ENCODE measurements around the gene BAG2. TPM values are rescaled to one million over a fixed set of nuclear protein-coding genes. Genes with fewer than 3 reads are reported as not detected.
A peak's percentile ranks its signal among the peaks of the same experiment; 100 is the strongest.

The BAG2 gene
- polyA plus RNA-seq, 1 donor (not counting 4 experiments of a cell fraction or from before 2014, with no cell fraction given): 1.6 TPM

GRCh38 chr6:57174511-57174907, 2.4 kb downstream of the BAG2 start:
- Histone ChIP-seq H3K9me1 (ENCODE audit: control insufficient read depth, extremely low read depth, insufficient read depth, low read length) (no peaks in the 10 kb centered on the region), H3K36me3 (ENCODE audit: control insufficient read depth in 2 of 2, extremely low read depth in 1 of 2, insufficient read depth in 2 of 2, low read length in 2 of 2) (peaks cover 0 to 2% of the 10 kb centered on the region in 2 experiments), H3K27me3 (ENCODE audit: control insufficient read depth, extremely low read depth, insufficient read depth, low read length) (no peaks in the 10 kb centered on the region), H3K4me1 (ENCODE audit: control insufficient read depth, extremely low read depth, insufficient read depth, low read length) (peaks cover 14% of the 10 kb centered on the region), H4K20me1 (ENCODE audit: control insufficient read depth, extremely low read depth, insufficient read depth, low read length) (no peaks in the 10 kb centered on the region), H3K79me2 (ENCODE audit: control insufficient read depth, insufficient read depth, low read length) (peaks cover 2% of the 10 kb centered on the region), H2AFZ (ENCODE audit: control insufficient read depth, low read length) (no peak overlapping the region), H3K9me3 (ENCODE audit: control insufficient read depth, low read depth, low read length) (no peaks in the 10 kb centered on the region), H3K9ac (ENCODE audit: control insufficient read depth, extremely low read depth, insufficient read depth, low read length) (no peak overlapping the region), H3K4me3 (ENCODE audit: control insufficient read depth in 2 of 3, extremely low read depth in 1 of 3, insufficient read depth in 2 of 3, low read depth in 1 of 3, low read length in 3 of 3) (no peak overlapping the region), H3K27ac (ENCODE audit: control insufficient read depth, insufficient read depth, low read length) (no peak overlapping the region), H3K4me2 (ENCODE audit: control insufficient read depth, extremely low read depth, insufficient read depth, low read depth, low read length) (peak overlapping the region; percentile 88)
- DNase-seq (ENCODE audit: low read depth, low spot score) (no peak), FAIRE-seq (no peak)
- dilution Hi-C loops (cut with MboI; ENCODE audit: extremely low pct_ligation_motif_present, low sequenced_read_pairs): no loop called here
- no peak for TF ChIP-seq EZH2 (IDR thresholded peaks at IDR 0.05; ENCODE audit: low read length)
- no peak for TF ChIP-seq CTCF (optimal IDR thresholded peaks at IDR 0.05 in 1 of 3, IDR thresholded peaks at IDR 0.05 in 1 of 3, conservative IDR thresholded peaks at IDR 0.05 in 1 of 3; ENCODE audit: extremely low read depth in 1 of 3, insufficient read depth in 2 of 3, low read length in 3 of 3)

- DNase-seq (ENCODE audit: low read depth, low spot score) (no peak), FAIRE-seq (no peak)
- Histone ChIP-seq H3K4me2 (ENCODE audit: control insufficient read depth, extremely low read depth, insufficient read depth, low read depth, low read length) (no peak overlapping the region), H3K4me1 (ENCODE audit: control insufficient read depth, extremely low read depth, insufficient read depth, low read length) (peaks cover 14% of the 10 kb centered on the region), H3K9ac (ENCODE audit: control insufficient read depth, extremely low read depth, insufficient read depth, low read length) (no peak overlapping the region), H3K9me1 (ENCODE audit: control insufficient read depth, extremely low read depth, insufficient read depth, low read length) (no peaks in the 10 kb centered on the region), H3K9me3 (ENCODE audit: control insufficient read depth, low read depth, low read length) (no peaks in the 10 kb centered on the region), H3K36me3 (ENCODE audit: control insufficient read depth in 2 of 2, extremely low read depth in 1 of 2, insufficient read depth in 2 of 2, low read length in 2 of 2) (peaks cover 0 to 2% of the 10 kb centered on the region in 2 experiments), H4K20me1 (ENCODE audit: control insufficient read depth, extremely low read depth, insufficient read depth, low read length) (no peaks in the 10 kb centered on the region), H3K27ac (ENCODE audit: control insufficient read depth, insufficient read depth, low read length) (no peak overlapping the region), H3K27me3 (ENCODE audit: control insufficient read depth, extremely low read depth, insufficient read depth, low read length) (no peaks in the 10 kb centered on the region), H3K79me2 (ENCODE audit: control insufficient read depth, insufficient read depth, low read length) (peaks cover 2% of the 10 kb centered on the region), H3K4me3 (ENCODE audit: control insufficient read depth in 2 of 3, extremely low read depth in 1 of 3, insufficient read depth in 2 of 3, low read depth in 1 of 3, low read length in 3 of 3) (no peak overlapping the region), H2AFZ (ENCODE audit: control insufficient read depth, low read length) (no peak overlapping the region)
- TF ChIP-seq EZH2 (IDR thresholded peaks at IDR 0.05; ENCODE audit: low read length) (no peak), CTCF (optimal IDR thresholded peaks at IDR 0.05 in 1 of 3, IDR thresholded peaks at IDR 0.05 in 1 of 3, conservative IDR thresholded peaks at IDR 0.05 in 1 of 3; ENCODE audit: extremely low read depth in 1 of 3, insufficient read depth in 2 of 3, low read length in 3 of 3) (no peak)
- dilution Hi-C loops (cut with MboI; ENCODE audit: extremely low pct_ligation_motif_present, low sequenced_read_pairs): no loop called here
These were observed 5.6 kb downstream of the BAG2 start for GRCh38 chr6:57177545-57178265.
